Caco-2 (cell line): ENCODE results near the gene RBM17. TPM values are rescaled to one million over a fixed set of nuclear protein-coding genes. Genes with fewer than 3 reads are reported as not detected.
"Not testable (repeated sequence)": the region's sequence is repeated elsewhere in the genome, so short reads cannot be mapped to it uniquely, and the experiment has no call there.

ENCODE experiments used
- Bru-seq: library from RNA; stranded (reverse); fragments of 400-500 nt; gene quantifications from one replicate; lab custom pipeline; 2021; lab: Mats Ljungman, UMichigan
- BruChase-seq, 2 experiments: library from RNA; stranded (reverse); fragments of 400-500 nt; gene quantifications; one replicate each; lab custom pipeline; 2021; lab: Mats Ljungman, UMichigan
- BruUV-seq: library from RNA; stranded (reverse); fragments of 400-500 nt; replicated peaks from 2 replicates; lab custom pipeline; 2021; lab: Mats Ljungman, UMichigan
- CTCF ChIA-PET: fragments of 300-600 bp; sonication (Branson Sonifier 250); formaldehyde crosslinking; loops from one replicate; lab custom pipeline; 2022; ENCODE audit warnings: antibody characterized with exemption; lab: Charles Lee
- POLR2A ChIA-PET: fragments of 300-600 bp; sonication (Branson Sonifier 250); formaldehyde crosslinking; loops from one replicate; lab custom pipeline; 2022; ENCODE audit warnings: antibody characterized with exemption; lab: Charles Lee
- DNase-seq, 2 experiments: peaks; one replicate each; pipeline versions ENCODE4 v3.0.0 to v3.0.0-alpha.2; 2020 to 2022
- H3K27me3 ChIP-seq: replicated peaks from 2 replicates; pipeline ENCODE4 v1.6.0; 2011; ENCODE audit warnings: low read length; ENCODE audit not compliant: control insufficient read depth, insufficient read depth
- H3K36me3 ChIP-seq: 2 replicates; pipeline ENCODE4 v1.5.1; 2011; ENCODE audit warnings: low read length; ENCODE audit not compliant: control insufficient read depth, insufficient read depth
- H3K4me1 ChIP-seq: fragments of 250-450 bp; sonication (Bioruptor Pico); 2 replicates; pipeline ENCODE4 v1.5.1; 2020; ENCODE audit warnings: mild to moderate bottlenecking
- H3K4me3 ChIP-seq: 2 replicates; pipeline ENCODE4 v1.5.1; 2011; ENCODE audit warnings: low read depth, mild to moderate bottlenecking, control low read depth, low read length
- H3K9me3 ChIP-seq: fragments of 250-450 bp; sonication (Bioruptor Pico); 2 replicates; pipeline ENCODE4 v1.5.1; 2020; ENCODE audit warnings: mild to moderate bottlenecking, moderate library complexity
- H3K27ac Mint-ChIP-seq: one replicate; pipeline ENCODE4 v1.8.0; 2022; ENCODE audit warnings: mixed read lengths; ENCODE audit not compliant: unreplicated experiment
- H3K27me3 Mint-ChIP-seq: one replicate; pipeline ENCODE4 v1.8.0; 2022; ENCODE audit warnings: mixed read lengths; ENCODE audit not compliant: insufficient read depth, unreplicated experiment
- H3K36me3 Mint-ChIP-seq: one replicate; pipeline ENCODE4 v1.8.0; 2022; ENCODE audit warnings: mild to moderate bottlenecking, mixed read lengths; ENCODE audit not compliant: insufficient read depth, unreplicated experiment
- H3K4me1 Mint-ChIP-seq: one replicate; pipeline ENCODE4 v1.8.0; 2022; ENCODE audit warnings: low read depth, mixed read lengths; ENCODE audit not compliant: unreplicated experiment
- H3K4me3 Mint-ChIP-seq: one replicate; pipeline ENCODE4 v1.8.0; 2022; ENCODE audit warnings: mild to moderate bottlenecking, moderate library complexity, mixed read lengths; ENCODE audit not compliant: unreplicated experiment
- H3K9me3 Mint-ChIP-seq: one replicate; pipeline ENCODE4 v1.8.0; 2022; ENCODE audit warnings: mixed read lengths; ENCODE audit not compliant: unreplicated experiment
- intact Hi-C: fragments of 100-400 bp; cut with micrococcal nuclease; formaldehyde crosslinking; loops from one replicate; pipeline ENCODE4 v1.10.0; 2022; ENCODE audit not compliant: unreplicated experiment
- long read RNA-seq: library from polyadenylated mRNA; stranded (forward); transcript quantifications from one replicate; pipeline ENCODE4 v2.0.0, GENCODE V29; 2022
- total RNA-seq: library from RNA; stranded (reverse); gene quantifications from 2 replicates; pipeline ENCODE4 v1.2.3, GENCODE V29; 2022
- TF ChIP-seq, protein P1 (sequence below), 2 experiments: fragments of 200-600 bp in 1 of 2; IDR thresholded peaks; 1 replicate in 1 of 2; 2 replicates in 1 of 2; pipeline versions ENCODE4 v1.5.1 to v1.8.0; 2011 to 2022; ENCODE audit warnings: antibody characterized with exemption in 1 of 2, control low read depth in 1 of 2, inconsistent platforms in 1 of 2, low read depth in 1 of 2, low read length in 1 of 2, mild to moderate bottlenecking in 1 of 2, moderate library complexity in 1 of 2; ENCODE audit not compliant: insufficient read depth in 1 of 2, severe bottlenecking in 1 of 2, unreplicated experiment in 1 of 2

Gene RBM17
- 286 and 290 TPM in 2 replicates for total RNA-seq
- percentile 98 among the genes with signal in this experiment for Bru-seq, nascent RNA
- BruChase-seq, experiment 1, labeled RNA remaining after a 2-hour chase, result percentile 97 among the genes with signal in this experiment
- percentile 96 among the genes with signal in this experiment for BruChase-seq, experiment 2, labeled RNA remaining after a 6-hour chase
- long read RNA-seq, transcript RBM17-201 (12 exons, 2,755 nt), result major isoform, 155 of 237 reads
- long read RNA-seq, partial matches to known transcripts, result 59 of 237 reads
- long read RNA-seq, other reads (novel, unspliced or antisense), result 21 of 237 reads

GRCh38 chr10:6088721-6089333, at the start of gene RBM17:
Gene RBM17, plus strand, starts transcription at chr10:6089034. Its CDS starts 8,032 bp downstream, at chr10:6097066.
- H3K4me1 ChIP-seq, result no peaks in the 10 kb centered on the region
- BruUV-seq, result no TSS peak
- peaks cover 14% of the 10 kb centered on the region for H3K27me3 Mint-ChIP-seq
- H3K9me3 ChIP-seq, result no peaks in the 10 kb centered on the region
- H3K4me3 ChIP-seq, result peak within 1 kb of the TSS; percentile 97
- H3K9me3 Mint-ChIP-seq, result no peaks in the 10 kb centered on the region
- H3K4me3 Mint-ChIP-seq, result peak within 1 kb of the TSS; percentile 86
- no peaks in the 10 kb centered on the region for H3K36me3 ChIP-seq
- peaks cover 6% of the 10 kb centered on the region for H3K36me3 Mint-ChIP-seq
- peak within 1 kb of the TSS; percentile 80 for H3K27ac Mint-ChIP-seq
- TF ChIP-seq, protein P1, sequence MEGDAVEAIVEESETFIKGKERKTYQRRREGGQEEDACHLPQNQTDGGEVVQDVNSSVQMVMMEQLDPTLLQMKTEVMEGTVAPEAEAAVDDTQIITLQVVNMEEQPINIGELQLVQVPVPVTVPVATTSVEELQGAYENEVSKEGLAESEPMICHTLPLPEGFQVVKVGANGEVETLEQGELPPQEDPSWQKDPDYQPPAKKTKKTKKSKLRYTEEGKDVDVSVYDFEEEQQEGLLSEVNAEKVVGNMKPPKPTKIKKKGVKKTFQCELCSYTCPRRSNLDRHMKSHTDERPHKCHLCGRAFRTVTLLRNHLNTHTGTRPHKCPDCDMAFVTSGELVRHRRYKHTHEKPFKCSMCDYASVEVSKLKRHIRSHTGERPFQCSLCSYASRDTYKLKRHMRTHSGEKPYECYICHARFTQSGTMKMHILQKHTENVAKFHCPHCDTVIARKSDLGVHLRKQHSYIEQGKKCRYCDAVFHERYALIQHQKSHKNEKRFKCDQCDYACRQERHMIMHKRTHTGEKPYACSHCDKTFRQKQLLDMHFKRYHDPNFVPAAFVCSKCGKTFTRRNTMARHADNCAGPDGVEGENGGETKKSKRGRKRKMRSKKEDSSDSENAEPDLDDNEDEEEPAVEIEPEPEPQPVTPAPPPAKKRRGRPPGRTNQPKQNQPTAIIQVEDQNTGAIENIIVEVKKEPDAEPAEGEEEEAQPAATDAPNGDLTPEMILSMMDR (IDR thresholded peaks at IDR 0.05; ENCODE audit: insufficient read depth in 1 of 2, low read depth in 1 of 2, low read length in 1 of 2, severe bottlenecking in 1 of 2, unreplicated experiment in 1 of 2), result peak; percentile 100
- intact Hi-C loops, result loop anchor here (1.0 to 5.0 kb wide), 6 partner anchors 20 to 312 kb away; partner anchors contain the start of gene PFKFB3
- ChIA-PET CTCF (interaction anchor here (0.8 to 1.2 kb wide), 4 partner anchors 75 to 313 kb away, joined by 3 to 5 read pairs (median 4); partner anchors contain the start of genes ANKRD16, FBH1 and PFKFB3), POLR2A (interaction anchor here (0.9 kb wide), 1 partner anchor 114 kb away, joined by 3 read pairs; the partner anchor contains the start of gene PFKFB3)
- DNase-seq, result peak; percentile 97 to 99
- peaks cover 41% of the 10 kb centered on the region for H3K4me1 Mint-ChIP-seq
- no peaks in the 10 kb centered on the region; the same call in 1 of the 2 replicates for H3K27me3 ChIP-seq

DNA sequence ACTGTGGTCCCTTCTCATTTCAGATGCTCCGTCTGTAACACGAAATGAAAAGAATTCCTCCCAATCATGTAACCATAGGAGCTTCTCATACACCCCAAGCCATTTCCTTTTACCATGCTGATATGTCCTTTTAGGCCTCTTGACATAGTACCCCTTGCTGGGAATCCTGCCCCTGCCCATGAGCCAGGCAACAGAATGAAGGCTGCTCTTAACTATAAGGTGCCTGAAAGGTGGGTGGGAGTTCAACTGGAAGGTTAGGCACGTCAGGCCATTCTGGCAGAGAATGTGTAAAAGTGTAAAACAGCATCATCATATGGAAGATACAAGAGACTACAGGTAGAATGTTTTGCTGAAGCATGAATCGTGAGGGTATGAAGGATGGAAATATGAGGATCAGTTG, 49.1 kb upstream of the RBM17 start:
- H3K36me3 ChIP-seq, result no peaks in the 10 kb centered on the region
- ChIA-PET CTCF (no interaction called here), POLR2A (no interaction called here)
- H3K9me3 ChIP-seq, result no peaks in the 10 kb centered on the region
- no peak overlapping the region for H3K4me3 ChIP-seq
- no peaks in the 10 kb centered on the region for H3K27me3 ChIP-seq
- no peaks in the 10 kb centered on the region for H3K9me3 Mint-ChIP-seq
- intact Hi-C loops, result no loop called here
- DNase-seq, result no peak
- H3K4me1 Mint-ChIP-seq, result peaks cover 6% of the 10 kb centered on the region
- no peaks in the 10 kb centered on the region for H3K36me3 Mint-ChIP-seq
- TF ChIP-seq, protein P1 (IDR thresholded peaks at IDR 0.05; ENCODE audit: insufficient read depth in 1 of 2, low read depth in 1 of 2, low read length in 1 of 2, severe bottlenecking in 1 of 2, unreplicated experiment in 1 of 2), result no peak
- 0 out of 2 replicates have a peak, but pooled peaks cover 5% of the 10 kb centered on the region for H3K4me1 ChIP-seq
- peaks cover 34% of the 10 kb centered on the region for H3K27me3 Mint-ChIP-seq
- H3K4me3 Mint-ChIP-seq, result no peak overlapping the region
- H3K27ac Mint-ChIP-seq, result no peak overlapping the region
- no TSS peak for BruUV-seq

- POLR2A ChIA-PET, result no interaction called here
- H3K9me3 Mint-ChIP-seq, result no peaks in the 10 kb centered on the region
- Histone ChIP-seq H3K36me3 (no peaks in the 10 kb centered on the region), H3K4me1 (0 out of 2 replicates have a peak, but pooled peaks cover 5% of the 10 kb centered on the region), H3K4me3 (no peak overlapping the region), H3K9me3 (no peaks in the 10 kb centered on the region), H3K27me3 (no peaks in the 10 kb centered on the region)
- H3K4me3 Mint-ChIP-seq, result no peak overlapping the region
- H3K27me3 Mint-ChIP-seq, result peaks cover 34% of the 10 kb centered on the region
- DNase-seq, result no peak
- CTCF ChIA-PET, result no interaction called here
- no peak overlapping the region for H3K27ac Mint-ChIP-seq
- TF ChIP-seq, protein P1 (IDR thresholded peaks at IDR 0.05; ENCODE audit: insufficient read depth in 1 of 2, low read depth in 1 of 2, low read length in 1 of 2, severe bottlenecking in 1 of 2, unreplicated experiment in 1 of 2), result no peak
- H3K36me3 Mint-ChIP-seq, result no peaks in the 10 kb centered on the region
- H3K4me1 Mint-ChIP-seq, result peaks cover 6% of the 10 kb centered on the region
- no TSS peak for BruUV-seq
- intact Hi-C loops, result no loop called here
Observed at GRCh38 chr10:6040205-6040604, 48.6 kb upstream of the RBM17 start.

- H3K27ac Mint-ChIP-seq, CTCF ChIA-PET: not testable (repeated sequence)
Observed at GRCh38 chr10:6043377-6043776, 45.5 kb upstream of the RBM17 start.

More at GRCh38 chr10:6043377-6043776, 45.5 kb upstream of the RBM17 start:
- H3K9me3 ChIP-seq, DNase-seq, H3K36me3 ChIP-seq, H3K27me3 ChIP-seq, H3K9me3 Mint-ChIP-seq, H3K4me3 Mint-ChIP-seq, H3K4me1 Mint-ChIP-seq, H3K4me3 ChIP-seq, H3K36me3 Mint-ChIP-seq, intact Hi-C loops, BruUV-seq, POLR2A ChIA-PET, H3K4me1 ChIP-seq: not testable (repeated sequence)
- peaks cover 35% of the 10 kb centered on the region for H3K27me3 Mint-ChIP-seq
